ENCODE results near the gene TPPP.

The TPPP gene

GRCh38 chr5:669842-670395 lies 23.2 kb downstream of the TPPP start:
- TF ChIP-seq CTCF (conservative IDR thresholded peaks at IDR 0.05; ENCODE audit: low read depth) = no peak
- ChIA-PET CTCF (interaction anchor here (0.5 to 1.9 kb wide), 13 partner anchors 14 to 1229 kb away, joined by 3 to 8 read pairs (median 4); no protein-coding TSS in a partner anchor), POLR2A (ENCODE audit: low non-redundant PET) (no interaction called here)
- peak overlapping the region; percentile 93 for H3K27ac ChIP-seq
- no peak for DNase-seq (ENCODE audit: low spot score)

GRCh38 chr5:669111-669841 lies 23.9 kb downstream of the TPPP start:
- POLR2A ChIA-PET (ENCODE audit: low non-redundant PET) = no interaction called here
- CTCF ChIA-PET = interaction anchor here (0.5 to 1.9 kb wide), 13 partner anchors 27 to 1229 kb away, joined by 3 to 8 read pairs (median 4); no protein-coding TSS in a partner anchor
- TF ChIP-seq CTCF (conservative IDR thresholded peaks at IDR 0.05; ENCODE audit: low read depth) = peak; percentile 89
- peak overlapping the region; percentile 93 for H3K27ac ChIP-seq
- DNase-seq (ENCODE audit: low spot score) = no peak

GRCh38 chr5:668283-668995 lies 24.7 kb downstream of the TPPP start:
- DNase-seq (ENCODE audit: low spot score) = no peak
- ChIA-PET POLR2A (ENCODE audit: low non-redundant PET) (no interaction called here), CTCF (interaction anchor here (0.6 to 1.5 kb wide), 4 partner anchors 234 to 352 kb away, joined by 3 to 5 read pairs (median 4); no protein-coding TSS in a partner anchor)
- H3K27ac ChIP-seq = peak overlapping the region; percentile 93; the same call in 1 of the 2 replicates
- no peak for TF ChIP-seq CTCF (conservative IDR thresholded peaks at IDR 0.05; ENCODE audit: low read depth)

GRCh38 chr5:666816-667498 lies 26.2 kb downstream of the TPPP start:
- TF ChIP-seq CTCF (conservative IDR thresholded peaks at IDR 0.05; ENCODE audit: low read depth) = no peak
- DNase-seq (ENCODE audit: low spot score) = no peak
- ChIA-PET CTCF (no interaction called here), POLR2A (ENCODE audit: low non-redundant PET) (no interaction called here)
- H3K27ac ChIP-seq = peak overlapping the region; percentile 46

- H3K27ac ChIP-seq = peak overlapping the region; percentile 46
- CTCF ChIA-PET = no interaction called here
- DNase-seq (ENCODE audit: low spot score) = no peak
- no peak for TF ChIP-seq CTCF (conservative IDR thresholded peaks at IDR 0.05; ENCODE audit: low read depth)
- POLR2A ChIA-PET (ENCODE audit: low non-redundant PET) = no interaction called here
Observed at GRCh38 chr5:665956-666711, 27.0 kb downstream of the TPPP start.

Measured in RWPE1 (cell line).